Ishikawa (cell line): Measurements from ENCODE around the gene GUCY2F.

Experiments
- CEBPB ChIP-seq: IDR thresholded peaks from 2 replicates; pipeline ENCODE4 v1.6.1; 2012
- CREB1 ChIP-seq: IDR thresholded peaks from 2 replicates; pipeline ENCODE4 v1.6.1; 2012; ENCODE audit warnings: low read depth
- EGR1 ChIP-seq: IDR thresholded peaks from 2 replicates; pipeline ENCODE4 v1.6.1; 2012
- EP300 ChIP-seq: IDR thresholded peaks from 2 replicates; pipeline ENCODE4 v1.6.1; 2012; ENCODE audit warnings: borderline replicate concordance
- FOXM1 ChIP-seq: IDR thresholded peaks from 2 replicates; pipeline ENCODE4 v1.6.1; 2012; ENCODE audit warnings: low read depth, borderline replicate concordance
- NFIC ChIP-seq: IDR thresholded peaks from 2 replicates; pipeline ENCODE4 v1.6.1; 2012
- RAD21 ChIP-seq: IDR thresholded peaks from 2 replicates; pipeline ENCODE4 v1.6.1; 2012; ENCODE audit warnings: low read depth
- REST ChIP-seq: IDR thresholded peaks from 2 replicates; pipeline ENCODE4 v1.6.1; 2012; ENCODE audit warnings: low read depth, mild to moderate bottlenecking
- TAF1 ChIP-seq: IDR thresholded peaks from 2 replicates; pipeline ENCODE4 v1.6.1; 2012; ENCODE audit warnings: low read depth, mild to moderate bottlenecking
- TCF12 ChIP-seq: IDR thresholded peaks from 2 replicates; pipeline ENCODE4 v1.6.1; 2012; ENCODE audit warnings: low read depth
- TEAD4 ChIP-seq: IDR thresholded peaks from 2 replicates; pipeline ENCODE4 v1.6.1; 2012
- YY1 ChIP-seq: IDR thresholded peaks from 2 replicates; pipeline ENCODE4 v1.6.1; 2012; ENCODE audit warnings: low read depth
- ZBTB7A ChIP-seq: IDR thresholded peaks from 2 replicates; pipeline ENCODE4 v1.6.1; 2012; ENCODE audit warnings: low read depth
- TF ChIP-seq, protein P1 (sequence below): IDR thresholded peaks from 2 replicates; pipeline ENCODE4 v1.6.1; 2012
- TF ChIP-seq, protein P2 (sequence below): IDR thresholded peaks from 2 replicates; pipeline ENCODE4 v1.6.1; 2012

Gene GUCY2F

DNA sequence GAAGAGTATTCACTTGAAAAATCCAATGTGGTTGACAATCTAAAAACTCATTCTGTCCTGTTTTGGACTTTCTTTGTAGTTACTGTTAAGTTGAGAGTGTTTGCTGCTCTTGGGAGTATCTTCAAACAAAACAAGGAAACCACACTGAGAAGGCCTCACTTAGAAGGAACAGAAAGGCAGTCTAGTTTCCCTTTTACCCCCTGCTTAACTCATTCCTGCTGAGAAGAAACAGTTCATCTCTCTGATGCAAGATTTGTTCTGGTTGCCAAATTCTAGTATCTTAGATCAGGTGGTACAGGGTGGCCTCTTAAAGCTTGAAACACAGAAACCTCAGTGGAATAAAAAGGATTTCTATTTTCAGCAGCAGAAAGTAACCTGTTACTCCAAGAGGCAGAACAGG, 41.4 kb downstream of the GUCY2F start:
- TF ChIP-seq, protein P1, sequence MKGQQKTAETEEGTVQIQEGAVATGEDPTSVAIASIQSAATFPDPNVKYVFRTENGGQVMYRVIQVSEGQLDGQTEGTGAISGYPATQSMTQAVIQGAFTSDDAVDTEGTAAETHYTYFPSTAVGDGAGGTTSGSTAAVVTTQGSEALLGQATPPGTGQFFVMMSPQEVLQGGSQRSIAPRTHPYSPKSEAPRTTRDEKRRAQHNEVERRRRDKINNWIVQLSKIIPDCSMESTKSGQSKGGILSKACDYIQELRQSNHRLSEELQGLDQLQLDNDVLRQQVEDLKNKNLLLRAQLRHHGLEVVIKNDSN, result no peak
- no peak for TF ChIP-seq REST
- no peak for TF ChIP-seq CREB1
- no peak for TF ChIP-seq TCF12
- no peak for TF ChIP-seq YY1
- no peak for TF ChIP-seq ZBTB7A
- TF ChIP-seq, protein P2, sequence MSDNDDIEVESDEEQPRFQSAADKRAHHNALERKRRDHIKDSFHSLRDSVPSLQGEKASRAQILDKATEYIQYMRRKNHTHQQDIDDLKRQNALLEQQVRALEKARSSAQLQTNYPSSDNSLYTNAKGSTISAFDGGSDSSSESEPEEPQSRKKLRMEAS, result no peak
- TF ChIP-seq FOXM1, result no peak
- TF ChIP-seq EGR1, result no peak
- no peak for TF ChIP-seq CEBPB
- no peak for TF ChIP-seq TAF1
- no peak for TF ChIP-seq TEAD4
- TF ChIP-seq EP300, result no peak
- TF ChIP-seq RAD21, result no peak
- no peak for TF ChIP-seq NFIC

DNA sequence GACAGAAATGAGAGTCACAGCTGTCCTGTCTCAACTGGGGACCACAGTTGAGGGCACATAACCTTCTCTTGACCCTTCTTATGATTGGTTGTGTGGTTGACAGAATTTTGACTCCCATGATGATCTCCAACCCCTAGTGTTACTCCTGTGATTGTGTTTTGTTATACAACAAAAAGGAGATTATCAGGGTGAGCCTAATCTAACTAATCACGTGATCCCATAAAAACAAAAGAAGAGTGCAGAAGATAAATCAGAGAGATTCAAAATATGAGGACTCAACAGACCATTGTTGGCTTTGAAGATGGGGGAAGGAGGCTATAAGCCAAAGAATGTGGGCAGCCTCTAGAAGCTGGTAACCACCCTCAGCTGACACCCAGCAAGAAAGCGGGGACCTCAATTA, 72.7 kb downstream of the GUCY2F start:
- TF ChIP-seq NFIC, result no peak

DNA sequence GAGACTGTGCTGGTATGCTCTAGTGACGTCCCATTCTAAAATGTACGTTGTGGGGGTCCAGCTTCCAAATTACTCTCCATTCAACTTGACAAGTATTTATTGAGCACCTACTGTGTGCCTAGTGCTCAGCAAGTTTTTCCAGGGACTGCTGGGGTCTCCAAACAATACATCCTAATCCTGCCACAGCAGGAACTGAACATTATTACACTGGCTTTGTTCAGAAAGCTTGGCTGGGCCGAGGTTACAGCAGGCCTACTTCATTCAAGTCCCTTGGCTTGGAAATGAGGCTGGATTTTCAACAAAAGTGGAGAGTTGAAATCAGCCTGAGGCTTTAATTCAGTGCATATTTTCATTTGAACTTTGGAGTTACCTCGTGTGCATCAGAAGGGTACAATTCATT, 78.0 kb downstream of the GUCY2F start:
- TF ChIP-seq TEAD4 (no peak), NFIC (no peak)

- no peak for TF ChIP-seq TCF12
- no peak for TF ChIP-seq CREB1
Observed at GRCh38 chrX:109399831-109400230, 82.1 kb downstream of the GUCY2F start.

- TF ChIP-seq TCF12 (no peak), CREB1 (no peak), TAF1 (no peak), FOXM1 (no peak), NFIC (no peak)
Observed at GRCh38 chrX:109398833-109399232, 83.1 kb downstream of the GUCY2F start.

GRCh38 chrX:109398061-109398460, 83.8 kb downstream of the GUCY2F start:
- TF ChIP-seq EGR1 (no peak), RAD21 (no peak), TEAD4 (no peak)

GRCh38 chrX:109393859-109394258, 88.0 kb downstream of the GUCY2F start:
- TF ChIP-seq RAD21 (peak; percentile 31; the same call in 1 of the 2 replicates), YY1 (no peak)

GRCh38 chrX:109392895-109393294, 89.0 kb downstream of the GUCY2F start:
- TF ChIP-seq, protein P2, result no peak
- TF ChIP-seq, protein P1, result no peak

GRCh38 chrX:109390556-109390955, 91.3 kb downstream of the GUCY2F start:
- no peak for TF ChIP-seq YY1
- TF ChIP-seq ZBTB7A, result no peak
- TF ChIP-seq REST, result no peak
- no peak for TF ChIP-seq EGR1
- no peak for TF ChIP-seq EP300
- TF ChIP-seq FOXM1, result no peak
- no peak for TF ChIP-seq TEAD4
- TF ChIP-seq CREB1, result no peak
- TF ChIP-seq TAF1, result no peak
